Caco-2 (cell line): ENCODE measurements around the gene ARL8B. TPM values are rescaled to one million over a fixed set of nuclear protein-coding genes. Genes with fewer than 3 reads are reported as not detected.

Source experiments
- BruUV-seq: library from RNA; stranded (reverse); fragments of 400-500 nt; replicated peaks from 2 replicates; lab custom pipeline; 2021; lab: Mats Ljungman, UMichigan
- CTCF ChIA-PET: fragments of 300-600 bp; sonication (Branson Sonifier 250); formaldehyde crosslinking; loops from one replicate; lab custom pipeline; 2022; ENCODE audit warnings: antibody characterized with exemption; lab: Charles Lee
- POLR2A ChIA-PET: fragments of 300-600 bp; sonication (Branson Sonifier 250); formaldehyde crosslinking; loops from one replicate; lab custom pipeline; 2022; ENCODE audit warnings: antibody characterized with exemption; lab: Charles Lee
- DNase-seq, 2 experiments: peaks; one replicate each; pipeline versions ENCODE4 v3.0.0 to v3.0.0-alpha.2; 2020 to 2022
- H3K27me3 ChIP-seq: replicated peaks from 2 replicates; pipeline ENCODE4 v1.6.0; 2011; ENCODE audit warnings: low read length; ENCODE audit not compliant: control insufficient read depth, insufficient read depth
- H3K36me3 ChIP-seq: 2 replicates; pipeline ENCODE4 v1.5.1; 2011; ENCODE audit warnings: low read length; ENCODE audit not compliant: control insufficient read depth, insufficient read depth
- H3K4me1 ChIP-seq: fragments of 250-450 bp; sonication (Bioruptor Pico); 2 replicates; pipeline ENCODE4 v1.5.1; 2020; ENCODE audit warnings: mild to moderate bottlenecking
- H3K4me3 ChIP-seq: 2 replicates; pipeline ENCODE4 v1.5.1; 2011; ENCODE audit warnings: low read depth, mild to moderate bottlenecking, control low read depth, low read length
- H3K9me3 ChIP-seq: fragments of 250-450 bp; sonication (Bioruptor Pico); 2 replicates; pipeline ENCODE4 v1.5.1; 2020; ENCODE audit warnings: mild to moderate bottlenecking, moderate library complexity
- H3K27ac Mint-ChIP-seq: one replicate; pipeline ENCODE4 v1.8.0; 2022; ENCODE audit warnings: mixed read lengths; ENCODE audit not compliant: unreplicated experiment
- H3K27me3 Mint-ChIP-seq: one replicate; pipeline ENCODE4 v1.8.0; 2022; ENCODE audit warnings: mixed read lengths; ENCODE audit not compliant: insufficient read depth, unreplicated experiment
- H3K36me3 Mint-ChIP-seq: one replicate; pipeline ENCODE4 v1.8.0; 2022; ENCODE audit warnings: mild to moderate bottlenecking, mixed read lengths; ENCODE audit not compliant: insufficient read depth, unreplicated experiment
- H3K4me1 Mint-ChIP-seq: one replicate; pipeline ENCODE4 v1.8.0; 2022; ENCODE audit warnings: low read depth, mixed read lengths; ENCODE audit not compliant: unreplicated experiment
- H3K4me3 Mint-ChIP-seq: one replicate; pipeline ENCODE4 v1.8.0; 2022; ENCODE audit warnings: mild to moderate bottlenecking, moderate library complexity, mixed read lengths; ENCODE audit not compliant: unreplicated experiment
- H3K9me3 Mint-ChIP-seq: one replicate; pipeline ENCODE4 v1.8.0; 2022; ENCODE audit warnings: mixed read lengths; ENCODE audit not compliant: unreplicated experiment
- intact Hi-C: fragments of 100-400 bp; cut with micrococcal nuclease; formaldehyde crosslinking; loops from one replicate; pipeline ENCODE4 v1.10.0; 2022; ENCODE audit not compliant: unreplicated experiment
- total RNA-seq: library from RNA; stranded (reverse); gene quantifications from 2 replicates; pipeline ENCODE4 v1.2.3, GENCODE V29; 2022
- TF ChIP-seq, protein P1 (sequence below), 2 experiments: fragments of 200-600 bp in 1 of 2; IDR thresholded peaks; 1 replicate in 1 of 2; 2 replicates in 1 of 2; pipeline versions ENCODE4 v1.5.1 to v1.8.0; 2011 to 2022; ENCODE audit warnings: antibody characterized with exemption in 1 of 2, control low read depth in 1 of 2, inconsistent platforms in 1 of 2, low read depth in 1 of 2, low read length in 1 of 2, mild to moderate bottlenecking in 1 of 2, moderate library complexity in 1 of 2; ENCODE audit not compliant: insufficient read depth in 1 of 2, severe bottlenecking in 1 of 2, unreplicated experiment in 1 of 2

The ARL8B gene
- total RNA-seq, 1 experiment from 2014 or later = 65.0 TPM

DNA sequence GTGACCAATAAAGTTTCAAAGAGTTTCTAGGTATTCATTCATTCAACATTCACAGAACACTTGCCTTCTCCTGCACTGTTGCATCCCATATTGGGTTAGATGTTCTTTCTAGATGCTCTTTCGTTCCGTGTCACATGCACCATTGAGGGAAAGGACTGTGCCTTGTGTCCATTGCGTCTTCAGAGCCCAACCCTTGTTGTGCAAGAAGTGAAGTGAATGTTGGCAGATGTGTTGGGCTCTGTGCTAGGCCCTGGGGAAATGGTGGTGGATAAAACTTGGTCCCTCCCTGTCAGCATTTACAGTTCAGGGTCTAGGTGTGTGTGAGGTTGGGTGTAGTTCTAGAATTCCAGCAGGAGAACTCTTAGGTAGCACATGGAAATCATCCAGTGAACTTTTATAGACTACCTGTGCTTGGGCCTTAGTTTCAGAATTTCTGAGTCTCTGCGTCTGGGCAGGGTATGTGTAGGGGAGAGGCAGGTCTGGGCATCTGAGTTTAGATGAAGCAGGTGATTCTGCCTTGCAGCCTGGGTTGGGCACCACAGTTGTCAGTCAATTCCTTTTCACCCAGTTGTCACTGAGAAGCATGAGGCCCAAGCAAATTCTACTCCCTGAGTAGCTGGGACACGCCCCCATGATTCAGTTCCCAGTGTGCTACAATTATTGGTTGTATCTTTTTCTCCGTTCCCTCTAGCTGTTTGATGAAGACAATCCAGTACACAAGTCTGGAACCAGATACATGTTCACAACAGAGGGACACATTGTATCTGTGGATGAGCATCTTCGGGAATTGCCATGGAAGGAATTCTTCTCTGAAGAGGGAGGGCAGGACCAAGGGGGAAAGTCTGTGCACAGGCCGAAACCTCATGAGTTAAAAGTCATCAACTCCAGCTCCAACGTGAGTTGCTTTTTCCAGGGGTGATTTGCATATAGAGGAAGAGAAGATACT, 90.8 kb downstream of the ARL8B start:
- Mint-ChIP-seq H3K4me1 (peaks cover 6% of the 10 kb centered on the region), H3K27me3 (no peaks in the 10 kb centered on the region), H3K4me3 (no peak overlapping the region), H3K9me3 (no peaks in the 10 kb centered on the region), H3K27ac (no peak overlapping the region), H3K36me3 (peaks cover 87% of the 10 kb centered on the region)
- no peak for DNase-seq
- peaks cover 3% of the 10 kb centered on the region for H3K36me3 ChIP-seq
- no peaks in the 10 kb centered on the region for H3K27me3 ChIP-seq
- no peaks in the 10 kb centered on the region for H3K9me3 ChIP-seq
- ChIA-PET POLR2A (no interaction called here), CTCF (no interaction called here)
- H3K4me1 ChIP-seq = no peaks in the 10 kb centered on the region
- TF ChIP-seq, protein P1, sequence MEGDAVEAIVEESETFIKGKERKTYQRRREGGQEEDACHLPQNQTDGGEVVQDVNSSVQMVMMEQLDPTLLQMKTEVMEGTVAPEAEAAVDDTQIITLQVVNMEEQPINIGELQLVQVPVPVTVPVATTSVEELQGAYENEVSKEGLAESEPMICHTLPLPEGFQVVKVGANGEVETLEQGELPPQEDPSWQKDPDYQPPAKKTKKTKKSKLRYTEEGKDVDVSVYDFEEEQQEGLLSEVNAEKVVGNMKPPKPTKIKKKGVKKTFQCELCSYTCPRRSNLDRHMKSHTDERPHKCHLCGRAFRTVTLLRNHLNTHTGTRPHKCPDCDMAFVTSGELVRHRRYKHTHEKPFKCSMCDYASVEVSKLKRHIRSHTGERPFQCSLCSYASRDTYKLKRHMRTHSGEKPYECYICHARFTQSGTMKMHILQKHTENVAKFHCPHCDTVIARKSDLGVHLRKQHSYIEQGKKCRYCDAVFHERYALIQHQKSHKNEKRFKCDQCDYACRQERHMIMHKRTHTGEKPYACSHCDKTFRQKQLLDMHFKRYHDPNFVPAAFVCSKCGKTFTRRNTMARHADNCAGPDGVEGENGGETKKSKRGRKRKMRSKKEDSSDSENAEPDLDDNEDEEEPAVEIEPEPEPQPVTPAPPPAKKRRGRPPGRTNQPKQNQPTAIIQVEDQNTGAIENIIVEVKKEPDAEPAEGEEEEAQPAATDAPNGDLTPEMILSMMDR (IDR thresholded peaks at IDR 0.05; ENCODE audit: insufficient read depth in 1 of 2, low read depth in 1 of 2, low read length in 1 of 2, severe bottlenecking in 1 of 2, unreplicated experiment in 1 of 2) = no peak
- no TSS peak for BruUV-seq
- intact Hi-C loops = no loop called here
- no peak overlapping the region for H3K4me3 ChIP-seq

DNA sequence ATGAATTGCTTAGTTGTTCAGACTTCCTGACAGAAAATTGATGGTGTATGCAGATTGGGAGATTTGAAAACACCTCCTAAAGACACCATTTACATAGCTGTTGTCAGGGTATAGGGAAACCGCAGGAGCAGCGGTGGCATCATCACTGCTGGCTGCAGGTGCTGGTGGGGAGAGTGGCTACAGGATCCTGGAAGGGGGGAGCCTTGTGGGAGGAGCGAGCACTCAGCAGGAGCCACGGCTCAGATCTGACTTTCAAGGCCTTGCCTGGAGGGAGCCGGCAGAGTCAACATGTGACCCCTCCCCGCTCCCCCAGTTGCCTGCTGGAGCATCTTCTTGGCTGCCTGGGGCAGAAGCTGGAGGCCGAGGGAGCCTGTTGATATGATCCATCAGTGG, 91.5 kb downstream of the ARL8B start:
- TF ChIP-seq, protein P1 (IDR thresholded peaks at IDR 0.05; ENCODE audit: insufficient read depth in 1 of 2, low read depth in 1 of 2, low read length in 1 of 2, severe bottlenecking in 1 of 2, unreplicated experiment in 1 of 2) = no peak
- no peak for DNase-seq
- intact Hi-C loops = no loop called here
- H3K4me1 ChIP-seq = no peaks in the 10 kb centered on the region
- H3K36me3 ChIP-seq = peaks cover 4% of the 10 kb centered on the region
- Mint-ChIP-seq H3K36me3 (peaks cover 87% of the 10 kb centered on the region), H3K9me3 (no peaks in the 10 kb centered on the region), H3K4me3 (no peak overlapping the region), H3K27me3 (no peaks in the 10 kb centered on the region), H3K4me1 (peaks cover 6% of the 10 kb centered on the region), H3K27ac (peak overlapping the region; percentile 15)
- H3K9me3 ChIP-seq = no peaks in the 10 kb centered on the region
- ChIA-PET CTCF (no interaction called here), POLR2A (no interaction called here)
- no TSS peak for BruUV-seq
- H3K4me3 ChIP-seq = no peak overlapping the region
- no peaks in the 10 kb centered on the region for H3K27me3 ChIP-seq

DNA sequence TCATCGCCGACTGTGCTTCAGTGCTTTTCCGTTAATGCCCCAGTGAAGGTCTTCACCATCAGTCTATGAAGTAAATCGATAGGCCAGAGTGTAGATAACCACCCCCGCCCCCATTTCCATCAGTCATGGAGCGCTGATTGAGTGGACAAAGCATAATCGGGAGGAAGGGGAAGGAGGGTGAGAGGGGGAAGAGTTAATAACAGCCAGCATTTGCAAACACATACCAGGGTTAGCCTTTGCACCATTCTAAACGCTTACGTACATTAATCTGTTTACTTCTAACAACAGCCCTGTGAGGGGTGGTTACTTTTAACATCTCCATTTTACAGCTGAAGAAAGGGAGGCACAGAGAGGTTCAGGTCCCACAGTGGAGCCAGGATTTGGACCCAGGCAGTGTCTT, 92.3 kb downstream of the ARL8B start:
- H3K36me3 ChIP-seq = peaks cover 4% of the 10 kb centered on the region
- intact Hi-C loops = no loop called here
- no peaks in the 10 kb centered on the region for H3K4me1 ChIP-seq
- ChIA-PET POLR2A (no interaction called here), CTCF (no interaction called here)
- H3K9me3 ChIP-seq = no peaks in the 10 kb centered on the region
- H3K27me3 ChIP-seq = no peaks in the 10 kb centered on the region
- Mint-ChIP-seq H3K27me3 (no peaks in the 10 kb centered on the region), H3K4me1 (peaks cover 6% of the 10 kb centered on the region), H3K9me3 (no peaks in the 10 kb centered on the region), H3K27ac (peak overlapping the region; percentile 15), H3K36me3 (peaks cover 84% of the 10 kb centered on the region), H3K4me3 (no peak overlapping the region)
- no peak for DNase-seq
- no TSS peak for BruUV-seq
- H3K4me3 ChIP-seq = no peak overlapping the region
- TF ChIP-seq, protein P1 (IDR thresholded peaks at IDR 0.05; ENCODE audit: insufficient read depth in 1 of 2, low read depth in 1 of 2, low read length in 1 of 2, severe bottlenecking in 1 of 2, unreplicated experiment in 1 of 2) = no peak
